Activated CD4-positive, alpha-beta memory T cell treated with anti-CD3 and anti-CD28 coated beads for 36 hours (primary cell): Measurements from ENCODE around the gene RGS3. TPM values are rescaled to one million over a fixed set of nuclear protein-coding genes. Genes with fewer than 3 reads are reported as not detected.

ENCODE experiments used
- CTCF ChIA-PET: fragments of 350-600 bp; sonication (Branson Sonifier 250); formaldehyde crosslinking; loops from one replicate; lab custom pipeline; 2021; ENCODE audit warnings: antibody characterized with exemption, inconsistent platforms; lab: Charles Lee
- POLR2A ChIA-PET: fragments of 350-600 bp; sonication (Branson Sonifier 250); formaldehyde crosslinking; loops from one replicate; lab custom pipeline; 2021; ENCODE audit warnings: antibody characterized with exemption; lab: Charles Lee
- DNase-seq: peaks from one replicate; pipeline ENCODE4 v3.0.0-alpha.2; 2020
- H3K27ac Mint-ChIP-seq: one replicate; pipeline ENCODE4 v1.8.0; 2021; ENCODE audit warnings: mixed read lengths
- H3K27me3 Mint-ChIP-seq: one replicate; pipeline ENCODE4 v1.8.0; 2021; ENCODE audit warnings: mixed read lengths
- H3K36me3 Mint-ChIP-seq: one replicate; pipeline ENCODE4 v1.8.0; 2021; ENCODE audit warnings: mixed read lengths
- H3K4me1 Mint-ChIP-seq: one replicate; pipeline ENCODE4 v1.8.0; 2021; ENCODE audit warnings: low read depth, mixed read lengths
- H3K4me3 Mint-ChIP-seq: one replicate; pipeline ENCODE4 v1.8.0; 2021; ENCODE audit warnings: mild to moderate bottlenecking, mixed read lengths
- H3K9me3 Mint-ChIP-seq: one replicate; pipeline ENCODE4 v1.8.0; 2021; ENCODE audit warnings: mixed read lengths
- intact Hi-C: fragments of 100-400 bp; cut with micrococcal nuclease; formaldehyde crosslinking; loops from one replicate; pipeline ENCODE4 v1.15.1; 2023
- total RNA-seq, 2 experiments: library from RNA; stranded (reverse); gene quantifications; one replicate each; pipeline ENCODE4 v1.2.3, GENCODE V29; 2021

RGS3 gene
- total RNA-seq, 2 experiments from 2014 or later = 54.4 to 57.7 TPM

GRCh38 chr9:113579283-113580040, 115.9 kb downstream of the RGS3 start:
- ChIA-PET POLR2A (interaction anchor here (0.7 to 3.1 kb wide), 15 partner anchors 11 to 359 kb away, joined by 3 to 17 read pairs (median 4); partner anchors contain the start of genes C9orf43, CDC26, HDHD3 and POLE3), CTCF (interaction anchor here (0.9 to 6.6 kb wide), 16 partner anchors 10 to 305 kb away, joined by 3 to 63 read pairs (median 8); partner anchors contain the start of gene ALAD)
- Mint-ChIP-seq H3K4me1 (peaks cover 74% of the 10 kb centered on the region), H3K36me3 (peaks cover 25% of the 10 kb centered on the region), H3K27ac (peak overlapping the region; percentile 96), H3K4me3 (peak overlapping the region; percentile 85), H3K9me3 (no peaks in the 10 kb centered on the region), H3K27me3 (no peaks in the 10 kb centered on the region)
- intact Hi-C loops = loop anchor here (1.0 to 5.0 kb wide), 9 partner anchors 23 to 359 kb away; partner anchors contain the start of genes BSPRY, CDC26, FKBP15 and PRPF4
- DNase-seq = peak; percentile 52

GRCh38 chr9:113580041-113580953, 116.8 kb downstream of the RGS3 start:
- peak; percentile 89 for DNase-seq
- intact Hi-C loops = loop anchor here (1.0 to 5.0 kb wide), 3 partner anchors 42 to 233 kb away; partner anchors contain the start of gene BSPRY
- peak overlapping the region; percentile 85 for H3K4me3 Mint-ChIP-seq
- no peaks in the 10 kb centered on the region for H3K27me3 Mint-ChIP-seq
- peaks cover 81% of the 10 kb centered on the region for H3K4me1 Mint-ChIP-seq
- ChIA-PET CTCF (interaction anchor here (0.9 to 6.6 kb wide), 7 partner anchors 9 to 305 kb away, joined by 3 to 63 read pairs (median 22); no protein-coding TSS in a partner anchor), POLR2A (interaction anchor here (1.0 to 3.1 kb wide), 8 partner anchors 15 to 305 kb away, joined by 3 to 14 read pairs (median 4); partner anchors contain the start of genes C9orf43, CDC26 and POLE3)
- no peaks in the 10 kb centered on the region for H3K9me3 Mint-ChIP-seq
- H3K36me3 Mint-ChIP-seq = peaks cover 31% of the 10 kb centered on the region
- peak overlapping the region; percentile 96 for H3K27ac Mint-ChIP-seq

GRCh38 chr9:113580954-113581311, 117.4 kb downstream of the RGS3 start:
- Mint-ChIP-seq H3K27ac (peak overlapping the region; percentile 96), H3K36me3 (peaks cover 34% of the 10 kb centered on the region), H3K4me3 (peak overlapping the region; percentile 85), H3K9me3 (no peaks in the 10 kb centered on the region), H3K27me3 (no peaks in the 10 kb centered on the region), H3K4me1 (peaks cover 86% of the 10 kb centered on the region)
- DNase-seq = no peak
- ChIA-PET POLR2A (interaction anchor here (1.5 to 3.1 kb wide), 4 partner anchors 11 to 171 kb away, joined by 3 to 14 read pairs (median 5); partner anchors contain the start of genes C9orf43 and POLE3), CTCF (interaction anchor here (1.7 to 6.6 kb wide), 6 partner anchors 11 to 135 kb away, joined by 6 to 63 read pairs (median 28); no protein-coding TSS in a partner anchor)
- intact Hi-C loops = loop anchor here (1.0 to 5.0 kb wide), 4 partner anchors 41 to 234 kb away; partner anchors contain the start of genes BSPRY, C9orf43 and POLE3

- Mint-ChIP-seq H3K27ac (peak overlapping the region; percentile 96), H3K9me3 (no peaks in the 10 kb centered on the region), H3K27me3 (no peaks in the 10 kb centered on the region), H3K4me1 (peaks cover 92% of the 10 kb centered on the region), H3K4me3 (peak overlapping the region; percentile 85), H3K36me3 (peaks cover 40% of the 10 kb centered on the region)
- intact Hi-C loops = loop anchor here (1.0 to 5.0 kb wide), 3 partner anchors 135 to 235 kb away; partner anchors contain the start of genes BSPRY, C9orf43 and POLE3
- CTCF ChIA-PET = interaction anchor here (0.6 to 6.6 kb wide), 30 partner anchors 8 to 313 kb away, joined by 3 to 63 read pairs (median 4); partner anchors contain the start of genes ALAD, C9orf43, CDC26 and POLE3
- DNase-seq = peak; percentile 91
- POLR2A ChIA-PET = interaction anchor here (0.8 to 3.1 kb wide), 6 partner anchors 12 to 172 kb away, joined by 3 to 14 read pairs (median 4); partner anchors contain the start of genes C9orf43 and POLE3
These were observed 118.6 kb downstream of the RGS3 start for GRCh38 chr9:113581865-113582697.

GRCh38 chr9:113582698-113583200, 119.2 kb downstream of the RGS3 start:
- intact Hi-C loops = loop anchor here (5.0 kb wide), 1 partner anchor 235 kb away; the partner anchor contains the start of gene BSPRY
- ChIA-PET POLR2A (interaction anchor here (0.8 to 3.1 kb wide), 4 partner anchors 19 to 70 kb away, joined by 3 to 14 read pairs (median 4); no protein-coding TSS in a partner anchor), CTCF (interaction anchor here (0.7 to 6.6 kb wide), 14 partner anchors 10 to 313 kb away, joined by 3 to 63 read pairs (median 6); partner anchors contain the start of gene ALAD)
- Mint-ChIP-seq H3K27me3 (no peaks in the 10 kb centered on the region), H3K9me3 (no peaks in the 10 kb centered on the region), H3K27ac (peak overlapping the region; percentile 63), H3K36me3 (peaks cover 40% of the 10 kb centered on the region), H3K4me3 (peak overlapping the region; percentile 85), H3K4me1 (peaks cover 86% of the 10 kb centered on the region)
- DNase-seq = no peak

GRCh38 chr9:113583511-113584427, 120.2 kb downstream of the RGS3 start:
- Mint-ChIP-seq H3K9me3 (no peaks in the 10 kb centered on the region), H3K27ac (peak overlapping the region; percentile 15), H3K4me3 (no peak overlapping the region), H3K27me3 (no peaks in the 10 kb centered on the region), H3K4me1 (peaks cover 83% of the 10 kb centered on the region), H3K36me3 (peaks cover 40% of the 10 kb centered on the region)
- intact Hi-C loops = loop anchor here (5.0 kb wide), 1 partner anchor 236 kb away; the partner anchor contains the start of gene BSPRY
- POLR2A ChIA-PET = interaction anchor here (1.5 kb wide), 1 partner anchor 20 kb away, joined by 4 read pairs; no protein-coding TSS in a partner anchor
- DNase-seq = no peak
- CTCF ChIA-PET = interaction anchor here (1.1 to 6.6 kb wide), 7 partner anchors 9 to 138 kb away, joined by 3 to 63 read pairs (median 18); no protein-coding TSS in a partner anchor

- H3K27ac Mint-ChIP-seq = peak overlapping the region; percentile 61
- H3K4me3 Mint-ChIP-seq = no peak overlapping the region
- H3K36me3 Mint-ChIP-seq = peaks cover 40% of the 10 kb centered on the region
- POLR2A ChIA-PET = interaction anchor here (0.6 kb wide), 1 partner anchor 60 kb away, joined by 3 read pairs; no protein-coding TSS in a partner anchor
- intact Hi-C loops = loop anchor here (5.0 kb wide), 1 partner anchor 237 kb away; the partner anchor contains the start of gene BSPRY
- no peaks in the 10 kb centered on the region for H3K9me3 Mint-ChIP-seq
- peaks cover 76% of the 10 kb centered on the region for H3K4me1 Mint-ChIP-seq
- CTCF ChIA-PET = interaction anchor here (1.0 to 3.9 kb wide), 3 partner anchors 14 to 72 kb away, joined by 3 to 34 read pairs (median 4); no protein-coding TSS in a partner anchor
- H3K27me3 Mint-ChIP-seq = no peaks in the 10 kb centered on the region
- no peak for DNase-seq
These were observed 121.0 kb downstream of the RGS3 start for GRCh38 chr9:113584428-113585084.

- Mint-ChIP-seq H3K27me3 (no peaks in the 10 kb centered on the region), H3K4me1 (peaks cover 75% of the 10 kb centered on the region), H3K4me3 (no peak overlapping the region), H3K9me3 (no peaks in the 10 kb centered on the region), H3K27ac (peak overlapping the region; percentile 61), H3K36me3 (peaks cover 40% of the 10 kb centered on the region)
- intact Hi-C loops = no loop called here
- POLR2A ChIA-PET = interaction anchor here (0.6 kb wide), 1 partner anchor 61 kb away, joined by 3 read pairs; no protein-coding TSS in a partner anchor
- CTCF ChIA-PET = interaction anchor here (0.7 to 3.9 kb wide), 4 partner anchors 14 to 139 kb away, joined by 3 to 34 read pairs (median 4); no protein-coding TSS in a partner anchor
- DNase-seq = no peak
These were observed 121.5 kb downstream of the RGS3 start for GRCh38 chr9:113585085-113585442.

- DNase-seq = no peak
- H3K9me3 Mint-ChIP-seq = no peaks in the 10 kb centered on the region
- ChIA-PET CTCF (interaction anchor here (0.7 to 18.9 kb wide), 4 partner anchors 15 to 140 kb away, joined by 3 to 580 read pairs (median 4); no protein-coding TSS in a partner anchor), POLR2A (no interaction called here)
- H3K36me3 Mint-ChIP-seq = peaks cover 40% of the 10 kb centered on the region
- H3K27me3 Mint-ChIP-seq = no peaks in the 10 kb centered on the region
- peak overlapping the region; percentile 61 for H3K27ac Mint-ChIP-seq
- peaks cover 70% of the 10 kb centered on the region for H3K4me1 Mint-ChIP-seq
- intact Hi-C loops = no loop called here
- H3K4me3 Mint-ChIP-seq = no peak overlapping the region
These were observed 122.0 kb downstream of the RGS3 start for GRCh38 chr9:113585555-113585954.
